NOMO-1 treated with dmso at 0.1 percent for 144 hours (cell line): ENCODE results near the gene GRXCR1.

Experiments used
- DNase-seq: peaks from one replicate; lab custom pipeline; 2025; ENCODE audit not compliant: unreplicated experiment; lab: John Stamatoyannopoulos, UW

GRXCR1 gene

GRCh38 chr4:42927946-42928345 lies 35.4 kb downstream of the GRXCR1 start:
- no peak for DNase-seq

GRCh38 chr4:42928582-42928981 lies 36.1 kb downstream of the GRXCR1 start:
- no peak for DNase-seq

GRCh38 chr4:42942216-42942615 lies 49.7 kb downstream of the GRXCR1 start:
- DNase-seq = no peak

DNA sequence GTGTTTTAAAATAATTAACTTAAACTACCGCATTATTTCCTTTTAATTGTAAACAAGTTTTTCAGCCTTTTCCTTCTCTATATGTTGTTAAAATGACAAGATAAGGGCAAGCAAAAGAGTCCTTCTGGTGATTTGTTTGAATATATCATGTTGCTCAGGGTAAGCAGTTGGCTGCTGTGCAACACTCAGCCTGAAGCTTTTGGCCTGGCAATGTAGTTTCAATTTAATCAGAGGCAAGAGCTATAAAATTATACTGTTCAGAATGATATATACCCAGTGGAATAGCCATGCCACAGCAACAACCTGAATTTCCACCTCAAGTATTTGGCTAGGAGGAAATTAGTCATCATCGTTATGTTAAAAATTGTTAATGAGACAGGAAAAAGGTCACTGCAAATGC lies 53.4 kb downstream of the GRXCR1 start:
- DNase-seq = no peak

DNA sequence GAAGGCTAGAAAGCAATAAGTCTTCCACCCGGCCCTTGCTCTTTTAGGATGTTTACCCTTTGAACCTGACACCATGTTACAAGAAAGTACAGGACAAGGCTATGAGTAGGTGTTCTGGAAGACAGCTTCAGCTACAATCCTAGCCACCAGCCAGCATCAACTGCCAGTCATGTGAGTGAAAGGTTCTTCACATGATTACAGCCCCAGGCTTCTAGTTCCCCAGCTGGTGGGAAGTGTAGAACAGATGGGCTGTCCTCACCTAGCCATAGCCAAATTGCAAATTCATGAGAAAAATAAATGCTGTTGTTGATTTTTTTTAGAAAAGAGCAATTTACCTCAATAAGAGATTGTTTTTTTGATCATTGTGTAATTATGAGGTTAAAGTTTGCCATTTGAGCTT lies 60.8 kb downstream of the GRXCR1 start:
- no peak for DNase-seq

DNA sequence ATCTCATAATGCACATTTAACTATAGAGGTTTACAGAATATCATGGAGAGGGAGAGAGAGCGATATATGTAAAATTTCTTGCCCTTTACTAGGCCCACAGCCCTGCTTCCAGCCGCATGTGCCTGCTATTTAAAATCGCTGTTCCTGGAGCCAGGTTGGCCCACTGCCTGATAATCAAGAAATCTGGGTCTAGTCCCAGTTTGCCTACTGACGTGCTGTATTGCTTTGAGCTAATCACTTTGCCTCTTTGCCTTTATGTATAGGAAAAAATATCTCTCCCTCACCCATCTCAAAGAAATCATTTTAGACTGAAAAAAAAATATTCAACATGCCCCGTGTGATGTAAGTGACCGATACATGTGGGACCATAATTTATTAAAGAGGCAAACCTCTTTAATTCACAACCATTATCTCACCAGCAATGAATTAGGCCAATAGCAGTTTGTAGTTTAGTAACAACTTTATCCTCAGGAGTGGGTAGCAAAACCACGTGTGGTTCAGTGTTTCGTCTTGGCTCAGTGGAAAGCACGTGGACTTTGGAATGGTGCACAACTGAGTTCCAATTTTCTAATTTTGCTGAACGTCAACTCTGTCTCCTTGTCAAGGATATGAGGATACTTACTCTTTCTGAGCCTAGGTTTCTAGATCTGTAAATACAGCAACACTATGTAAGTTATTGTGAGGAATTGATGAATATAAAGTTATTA lies 62.6 kb downstream of the GRXCR1 start:
- no peak for DNase-seq

DNA sequence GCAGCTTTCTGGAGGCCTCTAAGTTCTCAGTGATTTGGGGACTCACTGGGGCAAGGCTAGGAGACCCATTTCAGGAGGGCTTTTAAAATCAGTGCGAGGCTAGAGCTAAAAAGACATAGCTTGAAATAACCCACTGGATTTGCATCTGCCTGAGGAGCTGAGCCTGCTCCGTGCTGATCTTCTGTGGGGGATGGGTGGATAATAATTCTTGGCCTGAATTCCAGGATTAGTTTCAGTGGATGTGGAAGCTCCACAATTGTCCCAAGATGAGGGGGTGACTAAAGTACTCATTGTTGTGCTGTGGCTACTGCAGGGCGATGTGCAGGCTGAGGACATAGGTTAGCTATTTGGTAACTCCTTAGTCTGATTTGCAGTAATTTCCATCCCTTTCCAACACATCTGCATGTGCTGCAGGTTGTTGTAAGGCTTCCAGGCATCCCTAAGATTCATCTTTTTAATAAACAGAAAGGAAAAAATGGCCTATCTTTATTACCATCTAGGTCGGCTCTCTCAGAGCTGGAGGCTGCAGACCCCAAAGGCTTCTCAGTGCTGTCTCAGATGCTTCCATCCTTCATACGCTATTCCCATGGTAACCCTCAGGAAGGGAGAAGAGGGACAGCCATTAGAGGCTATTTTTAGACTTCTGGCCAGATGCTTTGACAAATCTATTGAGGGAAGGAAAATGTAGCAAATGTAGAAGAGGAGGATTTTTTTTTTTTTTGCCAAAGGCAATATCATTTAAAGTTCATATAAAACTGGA lies 63.4 kb downstream of the GRXCR1 start:
- DNase-seq = no peak

GRCh38 chr4:42965326-42965725 lies 72.8 kb downstream of the GRXCR1 start:
- DNase-seq = no peak

- DNase-seq = no peak
Observed at GRCh38 chr4:42985976-42986375, 93.5 kb downstream of the GRXCR1 start.

DNA sequence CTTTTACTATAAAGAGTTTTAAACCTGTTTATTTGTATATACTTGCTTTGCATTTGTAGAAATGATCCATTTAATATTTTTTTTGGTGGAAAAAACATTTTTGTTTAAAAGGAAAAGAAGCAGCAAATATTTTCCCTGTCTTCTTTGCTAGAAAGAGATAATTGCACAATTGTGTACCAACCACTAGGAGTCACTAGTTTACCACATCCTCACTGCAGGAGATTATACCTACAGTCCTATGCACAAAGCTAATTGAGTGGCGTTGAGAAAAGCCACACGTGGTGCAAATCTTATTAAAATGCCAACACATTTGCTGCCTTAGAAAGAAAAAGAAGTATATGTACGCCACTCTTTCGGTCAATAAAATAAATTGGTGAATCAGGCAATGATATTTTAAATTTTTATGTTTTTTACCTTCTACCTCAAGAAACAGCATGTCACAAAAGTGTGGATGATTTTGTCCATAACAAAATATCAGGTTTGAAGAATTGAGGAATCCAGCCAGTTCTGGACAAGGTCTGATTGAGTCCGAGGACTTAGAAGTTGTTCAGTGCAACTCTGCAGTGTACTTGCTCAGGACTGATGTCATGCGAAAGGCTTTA lies 102.9 kb downstream of the GRXCR1 start:
- no peak for DNase-seq

GRCh38 chr4:43008793-43009192 lies 116.3 kb downstream of the GRXCR1 start:
- no peak for DNase-seq

DNA sequence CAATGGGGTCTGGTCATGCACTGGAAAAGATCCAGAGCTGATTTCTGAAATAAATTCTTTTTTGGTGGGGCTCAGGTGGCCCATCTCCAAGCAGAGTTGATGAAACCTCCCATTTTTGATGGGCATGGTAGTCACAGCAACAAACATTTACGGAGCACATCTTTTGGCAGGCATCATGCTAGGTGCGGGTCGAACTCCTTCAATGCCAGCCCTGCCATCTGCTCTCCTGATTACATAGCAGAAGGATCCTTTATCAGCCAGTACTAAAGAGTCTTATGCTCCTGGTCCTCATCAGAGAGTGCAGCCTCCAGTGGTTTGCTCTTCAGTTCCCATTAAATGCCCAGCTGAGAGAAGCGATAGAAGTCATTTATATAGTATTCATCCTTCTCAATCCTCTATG lies 121.7 kb downstream of the GRXCR1 start:
- no peak for DNase-seq

- DNase-seq = no peak
Observed at GRCh38 chr4:43041632-43042031, 149.1 kb downstream of the GRXCR1 start.

DNA sequence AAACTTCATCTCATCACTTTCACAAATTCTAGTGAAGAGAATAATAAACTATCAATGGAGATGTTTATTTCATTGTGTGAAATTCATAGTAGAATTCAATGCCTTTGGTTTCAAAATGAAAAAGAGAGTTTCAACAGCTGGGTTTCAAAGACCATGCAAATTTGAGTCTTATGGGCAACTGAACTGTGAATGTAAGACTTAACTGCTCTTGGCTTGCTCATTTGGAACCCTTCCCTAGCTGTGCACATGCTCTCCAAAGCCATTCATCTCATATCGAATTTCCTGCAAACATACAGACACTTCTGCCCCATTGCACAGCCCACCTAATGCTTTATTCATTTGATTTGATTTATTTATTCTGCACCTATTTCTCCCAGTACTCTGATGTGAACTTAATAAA lies 154.5 kb downstream of the GRXCR1 start:
- DNase-seq = no peak

DNA sequence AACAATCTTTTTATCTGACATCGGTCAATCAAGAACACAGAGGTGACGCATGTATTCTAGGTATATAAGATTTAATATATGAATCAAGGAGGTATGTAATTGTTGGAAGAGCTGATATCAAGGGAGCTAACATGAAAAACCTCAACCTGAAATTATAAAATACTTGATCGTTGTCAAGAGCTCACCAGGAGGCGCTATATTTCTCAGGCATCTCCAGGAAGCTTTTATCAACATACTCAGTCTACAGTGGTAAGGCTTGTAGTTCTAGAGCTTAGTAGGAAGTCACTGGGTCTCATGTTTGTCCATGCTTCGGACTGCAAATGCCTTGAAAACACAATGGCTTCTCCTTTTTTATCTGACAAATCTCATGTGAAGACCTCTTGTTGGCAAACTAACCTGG lies 156.1 kb downstream of the GRXCR1 start:
- DNase-seq = no peak

GRCh38 chr4:43049326-43049725 lies 156.8 kb downstream of the GRXCR1 start:
- DNase-seq = no peak

DNA sequence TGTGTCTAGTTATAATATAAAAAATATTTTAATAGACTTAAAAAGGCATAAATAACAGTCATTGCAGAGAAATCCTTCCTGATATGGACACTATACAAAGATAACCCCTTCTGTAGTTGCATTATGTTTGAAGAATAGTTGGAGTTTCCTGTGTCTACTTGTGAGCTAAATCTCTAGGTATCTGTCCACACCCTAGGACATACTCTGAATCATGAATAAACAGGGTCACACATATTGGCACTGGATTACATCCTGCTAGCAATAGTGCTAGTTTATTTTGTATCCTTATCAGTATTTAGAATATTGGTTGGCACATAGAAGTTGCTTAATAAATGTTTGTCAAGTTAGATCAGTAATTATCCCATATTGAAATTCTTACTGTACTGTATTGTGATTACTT lies 173.9 kb downstream of the GRXCR1 start:
- DNase-seq = no peak

GRCh38 chr4:43071069-43071468 lies 178.6 kb downstream of the GRXCR1 start:
- DNase-seq = no peak
